H1 (cell line): ENCODE results near the gene RPUSD1. TPM values are rescaled to one million over a fixed set of nuclear protein-coding genes. Genes with fewer than 3 reads are reported as not detected.

Source experiments
- CTCF ChIA-PET: fragments of 300-600 bp; sonication (Branson Sonifier 250); formaldehyde crosslinking; loops from one replicate; lab custom pipeline; 2021; ENCODE audit not compliant: partially characterized antibody; lab: Charles Lee
- POLR2A ChIA-PET: fragments of 300-600 bp; sonication (Branson Sonifier 250); formaldehyde crosslinking; loops from one replicate; lab custom pipeline; 2021; ENCODE audit warnings: inconsistent platforms; ENCODE audit not compliant: partially characterized antibody; lab: Charles Lee
- DNase-seq, 2 experiments: peaks; one replicate each; pipeline versions ENCODE4 v3.0.0 to v3.0.0-alpha.2; 2010 to 2022; ENCODE audit warnings: low spot score in 2 of 2, low read depth in 1 of 2, mixed read lengths in 1 of 2
- FAIRE-seq: peaks from 2 replicates; lab custom pipeline; 2011; peaks lifted over from hg19 to GRCh38; lab: Jason Lieb, UNC
- H2AFZ ChIP-seq: 2 replicates; pipeline ENCODE4 v1.8.1; 2012; ENCODE audit warnings: low read length, inconsistent platforms
- H2AK5ac ChIP-seq: 2 replicates; pipeline ENCODE4 v1.6.1; 2013; ENCODE audit warnings: low read depth, low read length
- H2BK120ac ChIP-seq: replicated peaks from 2 replicates; pipeline ENCODE3; 2013; ENCODE audit warnings: low read depth, low read length, inconsistent platforms
- H2BK12ac ChIP-seq: 2 replicates; pipeline ENCODE4 v1.6.1; 2013; ENCODE audit warnings: low read depth, low read length
- H2BK15ac ChIP-seq: 2 replicates; pipeline ENCODE4 v1.6.1; 2013; ENCODE audit warnings: low read length
- H2BK20ac ChIP-seq: 2 replicates; pipeline ENCODE4 v1.6.1; 2013; ENCODE audit warnings: low read length
- H2BK5ac ChIP-seq: 2 replicates; pipeline ENCODE4 v1.6.1; 2013; ENCODE audit warnings: low read depth, low read length
- H3K14ac ChIP-seq: 2 replicates; pipeline ENCODE4 v1.6.1; 2013; ENCODE audit warnings: inconsistent platforms; ENCODE audit not compliant: insufficient read length
- H3K18ac ChIP-seq: 2 replicates; pipeline ENCODE4 v1.6.1; 2013; ENCODE audit warnings: low read length; ENCODE audit errors: extremely low read depth
- H3K23ac ChIP-seq: 2 replicates; pipeline ENCODE4 v1.6.1; 2013; ENCODE audit warnings: inconsistent platforms; ENCODE audit not compliant: insufficient read length
- H3K23me2 ChIP-seq: 2 replicates; pipeline ENCODE4 v1.6.1; 2013; ENCODE audit warnings: low read depth, low read length
- H3K27ac ChIP-seq: 2 replicates; pipeline ENCODE4 v1.6.1; 2011; ENCODE audit warnings: low read depth, low read length, inconsistent platforms
- H3K27me3 ChIP-seq, 4 experiments: replicated peaks in 1 of 4; 1 replicate in 1 of 4; 2 replicates in 3 of 4; pipeline versions ENCODE4 v1.6.1 to v1.8.1; 2011 to 2013; ENCODE audit warnings: low read length in 3 of 4, mild to moderate bottlenecking in 3 of 4, inconsistent platforms in 2 of 4, mixed read lengths in 2 of 4, moderate library complexity in 1 of 4; ENCODE audit not compliant: control insufficient read depth in 3 of 4, insufficient read depth in 3 of 4; ENCODE audit errors: extremely low read depth in 1 of 4
- H3K36me3 ChIP-seq, 4 experiments: 2 replicates each; pipeline versions ENCODE4 v1.6.1 to v1.8.1; 2011 to 2013; ENCODE audit warnings: mild to moderate bottlenecking in 4 of 4, low read length in 3 of 4, moderate library complexity in 2 of 4, control low read depth in 1 of 4, inconsistent platforms in 1 of 4; ENCODE audit not compliant: insufficient read depth in 4 of 4, control insufficient read depth in 2 of 4
- H3K4ac ChIP-seq: replicated peaks from 2 replicates; pipeline ENCODE3; 2013; ENCODE audit warnings: low read length, low read depth, mixed read lengths, inconsistent platforms; ENCODE audit not compliant: insufficient read length
- H3K4me1 ChIP-seq, 4 experiments: replicated peaks in 1 of 4; 1 replicate in 1 of 4; 2 replicates in 3 of 4; pipeline versions ENCODE4 v1.6.1 to v1.8.1; 2011 to 2013; ENCODE audit warnings: low read length in 3 of 4, inconsistent platforms in 2 of 4, mixed read lengths in 1 of 4; ENCODE audit not compliant: insufficient read depth in 4 of 4, control insufficient read depth in 3 of 4
- H3K4me2 ChIP-seq, 2 experiments: 2 replicates each; pipeline versions ENCODE4 v1.6.1 to v1.8.1; 2011 to 2013; ENCODE audit warnings: low read depth in 2 of 2, low read length in 2 of 2, control low read depth in 1 of 2, inconsistent platforms in 1 of 2, mild to moderate bottlenecking in 1 of 2; ENCODE audit not compliant: insufficient read depth in 1 of 2
- H3K4me3 ChIP-seq, 4 experiments: fragments of 200-600, 300-600 bp in 1 of 4; sonication (generic), shearing (Covaris generic), sonication (Bioruptor Twin) in 1 of 4; 2 replicates each; pipeline versions ENCODE4 v1.5.1 to v1.8.1; 2011 to 2016; ENCODE audit warnings: low read length in 4 of 4, low read depth in 3 of 4, control low read depth in 2 of 4, inconsistent platforms in 2 of 4, mild to moderate bottlenecking in 2 of 4, mixed read lengths in 1 of 4, moderate library complexity in 1 of 4; ENCODE audit not compliant: insufficient read depth in 2 of 4; ENCODE audit errors: extremely low read depth in 1 of 4
- H3K56ac ChIP-seq: replicated peaks from 2 replicates; pipeline ENCODE3; 2013; ENCODE audit warnings: low read depth, mild to moderate bottlenecking, mixed read lengths, low read length, inconsistent platforms; ENCODE audit not compliant: insufficient read length
- H3K79me1 ChIP-seq: 2 replicates; pipeline ENCODE4 v1.6.1; 2013; ENCODE audit warnings: low read depth, low read length, control low read depth
- H3K79me2 ChIP-seq, 2 experiments: 2 replicates each; pipeline versions ENCODE4 v1.6.1 to v1.8.1; 2012 to 2013; ENCODE audit warnings: low read length in 2 of 2, mild to moderate bottlenecking in 2 of 2, inconsistent platforms in 1 of 2; ENCODE audit not compliant: insufficient read depth in 2 of 2, control insufficient read depth in 1 of 2
- H3K9ac ChIP-seq, 4 experiments: replicated peaks in 1 of 4; 1 replicate in 1 of 4; 2 replicates in 3 of 4; pipeline versions ENCODE4 v1.6.1 to v1.8.1; 2011 to 2013; ENCODE audit warnings: low read depth in 3 of 4, low read length in 3 of 4, control low read depth in 2 of 4, mild to moderate bottlenecking in 2 of 4, moderate library complexity in 2 of 4, inconsistent platforms in 1 of 4; ENCODE audit errors: extremely low read depth in 1 of 4
- H3K9me3 ChIP-seq, 2 experiments: 2 replicates each; pipeline versions ENCODE4 v1.6.1 to v1.8.1; 2012 to 2013; ENCODE audit warnings: mild to moderate bottlenecking in 2 of 2, moderate library complexity in 2 of 2, control low read depth in 1 of 2, inconsistent platforms in 1 of 2, low read depth in 1 of 2, low read length in 1 of 2, mixed read lengths in 1 of 2; ENCODE audit not compliant: insufficient read depth in 2 of 2
- H4K20me1 ChIP-seq, 2 experiments: replicated peaks in 1 of 2; 2 replicates each; pipeline versions ENCODE3 to v1.8.1; 2011 to 2013; ENCODE audit warnings: inconsistent platforms in 2 of 2, low read length in 2 of 2, mild to moderate bottlenecking in 1 of 2; ENCODE audit not compliant: insufficient read depth in 2 of 2, control insufficient read depth in 1 of 2
- H4K5ac ChIP-seq: 2 replicates; pipeline ENCODE4 v1.6.1; 2013; ENCODE audit warnings: low read length, low read depth, mixed read lengths, inconsistent platforms; ENCODE audit not compliant: insufficient read length
- H4K8ac ChIP-seq: 2 replicates; pipeline ENCODE4 v1.8.0; 2013; ENCODE audit warnings: mild to moderate bottlenecking, moderate library complexity, low read length, inconsistent platforms; ENCODE audit not compliant: insufficient read depth; ENCODE audit errors: extremely low read depth
- H4K91ac ChIP-seq: replicated peaks from 2 replicates; pipeline ENCODE3; 2013; ENCODE audit warnings: low read length, mixed read lengths, inconsistent platforms; ENCODE audit not compliant: insufficient read length
- EP300 ChIP-seq, 2 experiments: IDR thresholded peaks; 1 replicate in 1 of 2; 2 replicates in 1 of 2; pipeline ENCODE4 v1.6.1; 2011 to 2012; ENCODE audit warnings: low read depth in 2 of 2, low read length in 2 of 2, mild to moderate bottlenecking in 2 of 2, borderline replicate concordance in 1 of 2, inconsistent platforms in 1 of 2, moderate library complexity in 1 of 2
- FOSL1 ChIP-seq: IDR thresholded peaks from 2 replicates; pipeline ENCODE4 v1.6.1; 2011; ENCODE audit warnings: mild to moderate bottlenecking, low read depth, low read length, moderate library complexity; ENCODE audit not compliant: insufficient read depth
- GABPA ChIP-seq: IDR thresholded peaks from 2 replicates; pipeline ENCODE4 v1.6.1; 2011; ENCODE audit warnings: mild to moderate bottlenecking, low read length, moderate library complexity, borderline replicate concordance; ENCODE audit not compliant: insufficient read depth
- MAFK ChIP-seq: IDR thresholded peaks from 2 replicates; pipeline ENCODE4 v1.6.1; 2012; ENCODE audit warnings: low read depth, mild to moderate bottlenecking, improper control_type of control experiment, low read length
- POU5F1 ChIP-seq: IDR thresholded peaks from 2 replicates; pipeline ENCODE4 v1.6.1; 2011; ENCODE audit warnings: low read depth, mild to moderate bottlenecking, low read length, moderate library complexity
- WGBS, 2 experiments: shearing (Covaris generic) in 1 of 2; methylation state at CpG; one replicate each; pipeline versions ENCODE4 v1.1.6 to v1.1.7; 2013 to 2015; ENCODE audit warnings: low lambda C conversion rate in 2 of 2, mixed read lengths in 2 of 2, inconsistent platforms in 1 of 2, low coverage in 1 of 2, missing lambda C conversion rate in 1 of 2; ENCODE audit not compliant: insufficient replicate concordance in 2 of 2, insufficient coverage in 1 of 2, insufficient read length in 1 of 2; ENCODE audit errors: extremely low coverage in 1 of 2, missing lambda C conversion rate in 1 of 2; 5-methylcytosine and 5-hydroxymethylcytosine counted together
- polyA plus RNA-seq, 7 experiments: library from polyadenylated mRNA; depleted of rRNA in 3 of 7; stranded (reverse) in 5 of 7; unstranded in 2 of 7; fragments of >200 nt in 5 of 7; fragments of 200-250 nt in 2 of 7; gene quantifications; 1 replicate in 5 of 7; 2 replicates in 1 of 7; 4 replicates in 1 of 7; pipeline versions ENCODE4 v1.2.1 to v1.2.3, GENCODE V29; 2011 to 2013; ENCODE audit warnings: missing spikeins in 2 of 7, mixed read lengths in 2 of 7
- total RNA-seq: library from RNA; stranded (reverse); fragmentation: NEBNext Ultra II Directional; extraction: Animal tissue kit (Norgen Biotek cat#: 25700); gene quantifications from 2 replicates; pipeline ENCODE4 v1.2.1, GENCODE V29; 2021
- TF ChIP-seq, protein P1 (sequence below): IDR thresholded peaks from 2 replicates; pipeline ENCODE4 v1.6.1; 2012; ENCODE audit warnings: inconsistent platforms

The RPUSD1 gene
- total and polyA plus RNA-seq, 2 of the 8 experiments (the other 6 are each of a cell fraction or from before 2014, with no cell fraction given) = 32.2 to 61.8 TPM

- H2BK20ac ChIP-seq = no peak overlapping the region
- H4K8ac ChIP-seq = no peak overlapping the region; the same call in 1 of the 2 replicates
- no peaks in the 10 kb centered on the region for H3K79me1 ChIP-seq
- H4K20me1 ChIP-seq = peaks cover 2 to 7% of the 10 kb centered on the region in 2 experiments
- no peak overlapping the region for H3K18ac ChIP-seq
- CTCF ChIA-PET = interaction anchor here (0.8 to 35.8 kb wide), 5 partner anchors 8 to 48 kb away, joined by 3 to 977 read pairs (median 18); partner anchors contain the start of genes ANTKMT, CCDC78, CHTF18 and FBXL16
- H3K4me1 ChIP-seq = peaks cover 0 to 9% (median 3%) of the 10 kb centered on the region in 4 experiments; a peak in 5 of 7 replicates
- POLR2A ChIA-PET = interaction anchor here (1.1 to 23.0 kb wide), 3 partner anchors 7 to 52 kb away, joined by 3 to 353 read pairs (median 39); partner anchors contain the start of genes ANTKMT, CCDC78, HAGHL and METRN
- H3K23me2 ChIP-seq = peaks cover 7% of the 10 kb centered on the region; the same call in 1 of the 2 replicates
- H2BK5ac ChIP-seq = no peak overlapping the region
- no peak for TF ChIP-seq GABPA
- no peak for TF ChIP-seq POU5F1
- TF ChIP-seq MAFK = no peak
- TF ChIP-seq EP300 (IDR thresholded peaks at IDR 0.05; ENCODE audit: borderline replicate concordance in 1 of 2, low read depth in 2 of 2, low read length in 2 of 2) = no peak
- TF ChIP-seq, protein P1, sequence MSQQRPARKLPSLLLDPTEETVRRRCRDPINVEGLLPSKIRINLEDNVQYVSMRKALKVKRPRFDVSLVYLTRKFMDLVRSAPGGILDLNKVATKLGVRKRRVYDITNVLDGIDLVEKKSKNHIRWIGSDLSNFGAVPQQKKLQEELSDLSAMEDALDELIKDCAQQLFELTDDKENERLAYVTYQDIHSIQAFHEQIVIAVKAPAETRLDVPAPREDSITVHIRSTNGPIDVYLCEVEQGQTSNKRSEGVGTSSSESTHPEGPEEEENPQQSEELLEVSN = no peak
- no peak for TF ChIP-seq FOSL1
- TF ChIP-seq, all 59 proteins: peak for 0
- Histone ChIP-seq H2BK15ac (no peak overlapping the region), H3K9ac (no peak overlapping the region; a peak in 1 of 7 replicates), H3K27ac (no peak overlapping the region), H3K4me3 (no peak overlapping the region), H3K23ac (no peak overlapping the region), H3K56ac (no peak overlapping the region), H3K79me2 (no peaks in the 10 kb centered on the region), H3K9me3 (no peaks in the 10 kb centered on the region), H3K4me2 (no peak overlapping the region), H3K14ac (no peak overlapping the region), H2AFZ (no peak overlapping the region), H4K91ac (no peak overlapping the region), H2BK12ac (no peak overlapping the region), H3K27me3 (no peaks in the 10 kb centered on the region), H2BK120ac (no peak overlapping the region), H3K36me3 (peaks cover 0 to 3% (median 2%) of the 10 kb centered on the region in 4 experiments; a peak in 2 of 8 replicates), H3K4ac (no peak overlapping the region), H4K5ac (no peak overlapping the region), H2AK5ac (no peak overlapping the region)
- DNase-seq (no peak), FAIRE-seq (no peak)
- 91% methylated on average over 29 of the region's 29 CpGs; no CpG with 5 or more reads in 1 of the 2 experiments for WGBS, 2 experiments
Observed at GRCh38 chr16:736936-737481, 51.2 kb downstream of the RPUSD1 start.
